RWPE2 (cell line): Measurements from ENCODE around the gene CRNKL1.
"Not testable (repeated sequence)": the region's sequence is repeated elsewhere in the genome, so short reads cannot be mapped to it uniquely, and the experiment has no call there.

Experiments
- ATAC-seq: fragments of 200-7000 bp; cut with Tn5 transposase; 3 replicates; pipeline ENCODE4 v1.9.1; 2021; ENCODE audit warnings: low read depth
- DNase-seq: peaks from one replicate; pipeline ENCODE4 v3.0.0-alpha.2; 2020; ENCODE audit warnings: low spot score
- H3K27ac ChIP-seq: fragments of 450-650 bp; 2 replicates; pipeline ENCODE4 v1.5.1; 2017; ENCODE audit warnings: mild to moderate bottlenecking; ENCODE audit not compliant: poor library complexity, severe bottlenecking
- H3K27me3 ChIP-seq: fragments of 250-450 bp; sonication (Bioruptor Pico); 2 replicates; pipeline ENCODE4 v1.5.1; 2021; ENCODE audit warnings: mild to moderate bottlenecking, moderate library complexity; ENCODE audit not compliant: insufficient read depth, poor library complexity, severe bottlenecking
- H3K36me3 ChIP-seq: fragments of 250-450 bp; sonication (Bioruptor Pico); 2 replicates; pipeline ENCODE4 v1.5.1; 2020; ENCODE audit warnings: low read depth, mild to moderate bottlenecking, moderate library complexity
- H3K4me1 ChIP-seq: fragments of 250-450 bp; sonication (Bioruptor Pico); 2 replicates; pipeline ENCODE4 v1.5.1; 2021; ENCODE audit warnings: mild to moderate bottlenecking, moderate library complexity; ENCODE audit not compliant: insufficient read depth, poor library complexity, severe bottlenecking
- H3K4me3 ChIP-seq: fragments of 250-450 bp; sonication (Bioruptor Pico); 2 replicates; pipeline ENCODE4 v1.5.1; 2021; ENCODE audit warnings: mild to moderate bottlenecking, moderate library complexity; ENCODE audit not compliant: severe bottlenecking
- H3K9me3 ChIP-seq: fragments of 250-450 bp; sonication (Bioruptor Pico); 2 replicates; pipeline ENCODE4 v1.5.1; 2021; ENCODE audit warnings: mild to moderate bottlenecking, moderate library complexity; ENCODE audit not compliant: severe bottlenecking
- TF ChIP-seq, protein P1 (sequence below): fragments of 450-650 bp; IDR thresholded peaks from one replicate; pipeline ENCODE4 v1.5.1; 2017; ENCODE audit warnings: mild to moderate bottlenecking, moderate library complexity; ENCODE audit not compliant: poor library complexity, severe bottlenecking

The CRNKL1 gene

DNA sequence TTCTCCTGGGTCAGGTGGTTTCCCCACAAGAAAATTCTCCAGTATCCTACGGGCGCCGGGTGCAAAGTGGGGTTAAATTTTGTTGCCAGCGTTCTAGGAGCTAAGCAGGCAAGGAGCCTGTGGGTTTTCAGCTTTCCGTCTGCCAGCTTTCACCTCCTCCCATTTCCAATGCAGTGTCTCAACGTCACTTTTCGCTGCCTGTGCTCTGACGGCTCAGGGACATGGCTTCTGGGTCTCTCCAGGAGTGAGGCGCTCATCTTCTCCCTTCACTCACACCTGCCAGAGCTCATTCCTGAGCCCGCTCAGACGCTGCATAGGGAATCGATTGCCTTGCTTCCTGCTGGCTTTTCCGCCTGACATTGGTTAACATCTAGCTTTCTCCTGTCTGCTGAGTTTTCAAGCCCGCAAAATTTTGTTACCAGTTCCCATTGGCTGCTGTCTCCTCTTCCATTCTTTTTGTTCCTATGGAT lies 42.4 kb downstream of the CRNKL1 start:
- no peak overlapping the region for H3K27ac ChIP-seq
- H3K4me3 ChIP-seq = no peak overlapping the region
- no peaks in the 10 kb centered on the region for H3K9me3 ChIP-seq
- no peaks in the 10 kb centered on the region for H3K27me3 ChIP-seq
- DNase-seq (no peak), ATAC-seq (no peak)
- H3K36me3 ChIP-seq = no peaks in the 10 kb centered on the region
- H3K4me1 ChIP-seq = peaks cover 11% of the 10 kb centered on the region
- TF ChIP-seq, protein P1, sequence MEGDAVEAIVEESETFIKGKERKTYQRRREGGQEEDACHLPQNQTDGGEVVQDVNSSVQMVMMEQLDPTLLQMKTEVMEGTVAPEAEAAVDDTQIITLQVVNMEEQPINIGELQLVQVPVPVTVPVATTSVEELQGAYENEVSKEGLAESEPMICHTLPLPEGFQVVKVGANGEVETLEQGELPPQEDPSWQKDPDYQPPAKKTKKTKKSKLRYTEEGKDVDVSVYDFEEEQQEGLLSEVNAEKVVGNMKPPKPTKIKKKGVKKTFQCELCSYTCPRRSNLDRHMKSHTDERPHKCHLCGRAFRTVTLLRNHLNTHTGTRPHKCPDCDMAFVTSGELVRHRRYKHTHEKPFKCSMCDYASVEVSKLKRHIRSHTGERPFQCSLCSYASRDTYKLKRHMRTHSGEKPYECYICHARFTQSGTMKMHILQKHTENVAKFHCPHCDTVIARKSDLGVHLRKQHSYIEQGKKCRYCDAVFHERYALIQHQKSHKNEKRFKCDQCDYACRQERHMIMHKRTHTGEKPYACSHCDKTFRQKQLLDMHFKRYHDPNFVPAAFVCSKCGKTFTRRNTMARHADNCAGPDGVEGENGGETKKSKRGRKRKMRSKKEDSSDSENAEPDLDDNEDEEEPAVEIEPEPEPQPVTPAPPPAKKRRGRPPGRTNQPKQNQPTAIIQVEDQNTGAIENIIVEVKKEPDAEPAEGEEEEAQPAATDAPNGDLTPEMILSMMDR = no peak

DNA sequence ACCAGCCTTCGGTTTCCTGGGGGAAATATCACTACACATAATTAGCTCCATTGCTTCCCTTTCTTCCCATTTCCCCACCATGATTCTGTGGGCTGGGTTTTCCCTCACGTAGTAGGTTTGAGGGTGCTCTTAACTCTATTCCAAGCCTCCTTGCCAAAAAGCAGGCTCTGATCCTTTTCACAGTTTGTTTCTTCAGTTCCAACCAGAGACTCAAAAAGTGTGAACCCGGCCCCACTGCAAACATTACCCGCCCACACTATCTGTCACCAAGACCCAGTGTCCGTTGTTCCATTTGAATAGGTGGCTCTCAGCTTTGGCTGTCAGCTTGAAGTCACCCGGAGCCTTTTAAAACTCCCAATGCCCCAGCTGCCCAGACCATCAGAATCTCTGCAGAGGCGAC lies 46.9 kb downstream of the CRNKL1 start:
- Histone ChIP-seq H3K4me1 (peaks cover 2% of the 10 kb centered on the region), H3K27ac (no peak overlapping the region), H3K27me3 (no peaks in the 10 kb centered on the region), H3K36me3 (peaks cover 36% of the 10 kb centered on the region), H3K9me3 (no peaks in the 10 kb centered on the region), H3K4me3 (no peak overlapping the region)
- TF ChIP-seq, protein P1 = no peak
- no peak for DNase-seq
- ATAC-seq = no peak

DNA sequence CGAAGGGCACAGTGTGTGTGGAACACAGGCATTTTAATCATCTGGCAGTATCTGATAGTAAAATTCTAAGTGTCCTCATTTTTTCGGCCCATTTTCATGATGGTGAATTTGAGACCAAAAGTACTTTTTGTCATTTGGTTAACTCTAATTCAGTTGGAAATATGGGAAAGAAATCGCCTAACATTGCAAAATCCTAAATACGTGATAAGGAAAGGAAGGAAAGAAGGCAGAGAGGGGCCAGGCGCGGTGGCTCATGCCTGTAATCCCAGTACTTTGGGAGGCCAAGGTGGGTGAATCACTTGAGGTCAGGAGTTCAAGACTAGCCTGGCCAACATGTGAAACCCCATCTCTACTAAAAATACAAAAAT lies 48.3 kb downstream of the CRNKL1 start:
- ATAC-seq, H3K9me3 ChIP-seq, H3K27me3 ChIP-seq, H3K4me3 ChIP-seq, DNase-seq, H3K27ac ChIP-seq, H3K4me1 ChIP-seq: not testable (repeated sequence)
- peaks cover 50% of the 10 kb centered on the region for H3K36me3 ChIP-seq

DNA sequence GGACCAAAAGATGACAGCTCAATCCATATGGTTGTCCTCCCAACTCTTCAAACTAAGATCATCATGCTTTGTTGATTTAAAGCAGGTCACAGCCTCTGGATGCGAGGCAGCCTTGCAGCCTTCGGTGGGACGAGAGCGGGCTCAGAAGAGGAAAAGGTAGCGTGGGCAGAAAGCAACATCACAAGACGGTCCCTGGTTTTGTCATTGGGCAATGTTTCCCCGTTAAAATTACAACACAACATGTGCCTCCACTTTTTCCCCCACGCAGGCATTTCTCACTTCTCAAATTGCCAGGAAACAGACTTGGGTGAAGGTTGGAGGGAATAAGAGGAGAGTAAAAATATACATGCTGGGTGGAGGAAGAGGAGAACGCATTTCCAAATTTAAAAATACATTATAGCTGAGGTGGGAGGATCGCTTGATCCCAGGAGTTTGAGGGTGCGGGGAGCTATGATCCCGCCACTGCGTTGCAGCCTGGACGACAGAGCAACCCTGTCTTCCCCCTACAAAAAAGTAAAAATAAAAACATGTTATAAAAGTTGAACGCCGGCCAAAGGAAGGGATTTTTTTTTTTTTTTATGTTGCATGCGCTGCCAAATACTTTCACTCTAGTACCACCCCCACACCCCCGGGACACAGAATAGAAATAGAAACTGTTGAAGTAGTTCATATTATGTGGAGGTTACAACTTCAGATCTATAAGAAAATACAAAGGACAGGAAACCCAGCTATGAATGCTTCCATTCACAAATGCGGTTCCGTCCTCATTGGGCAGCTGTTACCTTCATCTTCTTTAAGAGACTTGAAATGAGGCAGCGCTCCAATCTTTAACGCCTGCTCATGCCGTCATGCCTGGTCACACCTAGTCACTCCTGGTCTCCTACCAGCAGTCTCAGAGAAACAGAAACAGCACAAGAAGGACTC lies 49.0 kb downstream of the CRNKL1 start:
- Histone ChIP-seq H3K27me3 (no peaks in the 10 kb centered on the region), H3K4me3 (no peak overlapping the region), H3K4me1 (no peaks in the 10 kb centered on the region), H3K9me3 (no peaks in the 10 kb centered on the region), H3K27ac (no peak overlapping the region), H3K36me3 (peaks cover 57% of the 10 kb centered on the region)
- TF ChIP-seq, protein P1 = no peak
- ATAC-seq = no peak
- DNase-seq = no peak

DNA sequence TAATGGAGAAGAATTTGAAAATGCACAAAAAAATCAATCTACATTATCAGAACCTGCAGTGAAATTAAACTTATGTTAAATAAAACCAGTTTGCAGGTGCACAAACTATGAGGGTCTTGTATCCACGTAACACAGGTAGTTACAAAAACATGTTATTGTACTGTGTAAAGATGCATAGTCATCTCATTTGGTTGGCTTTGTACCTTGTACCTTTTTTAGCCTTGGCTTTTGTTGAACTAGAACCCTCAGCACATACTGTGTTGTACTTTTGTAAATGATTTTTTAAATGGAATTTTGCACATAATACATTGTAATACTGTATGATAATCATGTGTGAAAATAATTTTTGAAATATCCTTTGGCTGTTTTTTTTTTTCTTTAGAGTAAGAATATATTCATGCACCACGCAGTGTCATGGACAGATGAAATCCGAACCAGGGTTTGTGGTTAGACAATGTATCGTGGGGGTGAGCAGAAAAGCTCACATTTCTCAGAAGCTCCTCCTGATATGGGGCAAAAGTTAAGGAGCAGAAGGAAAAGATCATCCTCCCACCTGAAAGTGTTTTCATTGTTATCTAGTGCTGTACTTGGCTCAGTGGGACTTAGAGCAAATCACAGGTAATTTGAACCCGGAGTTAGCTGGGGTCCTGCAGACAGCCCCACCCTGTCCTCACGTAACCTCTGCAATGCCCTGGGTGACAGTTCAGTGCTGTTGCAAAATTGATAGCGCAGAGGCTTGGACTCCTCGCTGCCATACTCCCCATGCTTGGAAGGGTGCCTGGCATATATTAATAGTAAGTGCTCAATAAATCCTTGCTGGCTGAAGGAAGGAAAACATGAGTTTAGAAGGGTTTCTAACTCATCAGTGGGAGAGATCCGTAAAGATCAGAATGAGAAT lies 49.9 kb downstream of the CRNKL1 start:
- Histone ChIP-seq H3K9me3 (no peaks in the 10 kb centered on the region), H3K4me3 (no peak overlapping the region), H3K4me1 (no peaks in the 10 kb centered on the region), H3K36me3 (peaks cover 66% of the 10 kb centered on the region), H3K27ac (no peak overlapping the region), H3K27me3 (no peaks in the 10 kb centered on the region)
- ATAC-seq (no peak), DNase-seq (no peak)
- TF ChIP-seq, protein P1 = no peak
